OCI-LY1 (cell line): ENCODE measurements around the gene DNAI4.

Experiments used
- H2AFZ ChIP-seq: fragments of 200-600 bp; sonication (generic), shearing (Covaris generic); 2 replicates; pipeline ENCODE4 v1.6.0; 2014; ENCODE audit warnings: antibody characterized with exemption, mild to moderate bottlenecking, low read length
- H3F3A ChIP-seq: fragments of 200-600 bp; sonication (generic), shearing (Covaris generic); 2 replicates; pipeline ENCODE4 v1.6.0; 2014; ENCODE audit warnings: mild to moderate bottlenecking, antibody characterized with exemption, low read length, moderate library complexity; ENCODE audit not compliant: insufficient read depth
- H3K27ac ChIP-seq: fragments of 200-600 bp; sonication (generic); 2 replicates; pipeline ENCODE4 v1.5.1; 2014; ENCODE audit warnings: low read length, mixed run types, mild to moderate bottlenecking, low read depth; ENCODE audit not compliant: poor library complexity, severe bottlenecking
- H3K27me3 ChIP-seq: fragments of 200-600 bp; sonication (generic); 2 replicates; pipeline ENCODE4 v1.6.0; 2014; ENCODE audit warnings: antibody characterized with exemption, mild to moderate bottlenecking, low read length, moderate library complexity; ENCODE audit not compliant: insufficient read depth
- H3K36me3 ChIP-seq: fragments of 200-600 bp; sonication (generic); 2 replicates; pipeline ENCODE4 v1.6.1; 2014; ENCODE audit warnings: mild to moderate bottlenecking, antibody characterized with exemption, low read length, moderate library complexity, mixed read lengths; ENCODE audit not compliant: insufficient read depth
- H3K4me1 ChIP-seq: fragments of 200-600 bp; sonication (generic); 2 replicates; pipeline ENCODE4 v1.5.1; 2014; ENCODE audit warnings: mild to moderate bottlenecking, low read length, moderate library complexity; ENCODE audit not compliant: insufficient read depth, severe bottlenecking
- H3K4me2 ChIP-seq: fragments of 200-600 bp; sonication (generic), shearing (Covaris generic); 2 replicates; pipeline ENCODE4 v1.6.1; 2014; ENCODE audit warnings: low read length
- H3K4me3 ChIP-seq: fragments of 200-600 bp; sonication (generic); 2 replicates; pipeline ENCODE4 v1.5.1; 2014; ENCODE audit warnings: low read length, low read depth, mild to moderate bottlenecking, mixed read lengths; ENCODE audit not compliant: poor library complexity, severe bottlenecking
- H3K79me2 ChIP-seq: fragments of 200-600 bp; shearing (Covaris generic); 2 replicates; pipeline ENCODE4 v1.6.1; 2016; ENCODE audit warnings: mixed run types, low read length, mixed read lengths; ENCODE audit not compliant: insufficient read depth
- H3K9ac ChIP-seq: fragments of 200-600 bp; sonication (generic), shearing (Covaris generic); 2 replicates; pipeline ENCODE4 v1.6.1; 2014; ENCODE audit warnings: mild to moderate bottlenecking, low read length, mixed read lengths
- H3K9me2 ChIP-seq: fragments of 200-600 bp; sonication (generic), shearing (Covaris generic); 2 replicates; pipeline ENCODE4 v1.6.1; 2014; ENCODE audit warnings: low read depth, mild to moderate bottlenecking, low read length, mixed read lengths
- H3K9me3 ChIP-seq: fragments of 200-600 bp; shearing (Covaris generic); 2 replicates; pipeline ENCODE4 v1.6.1; 2014; ENCODE audit warnings: low read length, mixed read lengths
- H4K20me1 ChIP-seq: fragments of 200-600 bp; sonication (generic), shearing (Covaris generic); 2 replicates; pipeline ENCODE4 v1.6.0; 2016; ENCODE audit warnings: mild to moderate bottlenecking, low read length; ENCODE audit not compliant: insufficient read depth
- EZH2 ChIP-seq: fragments of 200-600 bp; sonication (generic), shearing (Covaris generic); IDR thresholded peaks from 2 replicates; pipeline ENCODE4 v1.8.0; 2017; ENCODE audit warnings: borderline replicate concordance, mixed run types, mild to moderate bottlenecking, antibody characterized with exemption, low read length, moderate library complexity, mixed read lengths
- TF ChIP-seq, protein P1 (sequence below): fragments of 200-600 bp; sonication (generic), shearing (Covaris generic); IDR thresholded peaks from 2 replicates; pipeline ENCODE4 v1.5.1; 2017; ENCODE audit warnings: mild to moderate bottlenecking, antibody characterized with exemption, low read length, moderate library complexity, mixed read lengths

Gene DNAI4

DNA sequence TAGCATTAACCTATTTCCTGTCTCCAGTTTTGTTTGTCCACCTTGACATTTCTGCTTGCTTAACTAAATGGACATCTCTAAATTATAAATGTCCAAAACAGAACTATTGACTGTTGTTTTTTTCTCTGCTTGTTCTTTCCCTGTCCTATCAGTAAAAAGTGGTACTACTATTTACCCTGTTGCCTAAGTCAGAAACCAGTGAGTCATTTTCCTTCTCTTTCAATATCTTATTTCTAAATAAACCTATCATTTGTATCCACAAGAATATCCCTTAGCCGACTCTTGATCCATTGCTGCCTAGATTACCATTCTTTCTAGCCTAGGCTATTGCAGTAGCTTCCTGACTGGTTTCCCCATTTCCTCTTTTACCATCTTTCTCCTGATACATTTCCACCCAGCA is 22.6 kb upstream of the DNAI4 start:
- peaks cover 83% of the 10 kb centered on the region for H3K36me3 ChIP-seq
- no peaks in the 10 kb centered on the region for H3K4me1 ChIP-seq
- no peaks in the 10 kb centered on the region for H4K20me1 ChIP-seq

DNA sequence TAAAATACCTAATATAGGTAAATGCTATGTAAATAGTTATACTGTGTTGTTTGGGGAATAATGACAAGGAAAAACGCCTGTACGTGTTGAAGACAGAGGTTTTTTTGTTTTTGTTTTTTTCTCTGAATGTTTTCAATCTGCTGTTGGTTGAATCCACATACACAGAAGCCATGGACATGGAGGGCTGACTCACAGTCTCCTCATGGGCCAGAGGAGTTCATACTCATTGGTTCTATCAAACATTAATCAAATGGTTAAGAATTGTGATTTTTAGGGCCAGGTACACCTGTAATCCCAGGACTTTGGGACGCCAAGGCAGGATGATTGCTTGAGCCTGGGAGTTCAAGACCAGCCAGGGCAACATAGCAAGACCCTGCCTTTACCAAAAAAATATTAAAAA is 20.7 kb upstream of the DNAI4 start:
- Histone ChIP-seq H3K9me3 (no peaks in the 10 kb centered on the region), H3K9ac (no peak overlapping the region), H3K36me3 (peaks cover 84% of the 10 kb centered on the region), H3K4me2 (no peak overlapping the region), H2AFZ (no peak overlapping the region), H3K27ac (no peak overlapping the region), H4K20me1 (no peaks in the 10 kb centered on the region), H3K4me3 (no peak overlapping the region), H3K79me2 (peaks cover 34% of the 10 kb centered on the region), H3K27me3 (no peaks in the 10 kb centered on the region), H3F3A (no peaks in the 10 kb centered on the region; the same call in 1 of the 2 replicates), H3K9me2 (no peaks in the 10 kb centered on the region), H3K4me1 (no peaks in the 10 kb centered on the region)
- TF ChIP-seq, protein P1, sequence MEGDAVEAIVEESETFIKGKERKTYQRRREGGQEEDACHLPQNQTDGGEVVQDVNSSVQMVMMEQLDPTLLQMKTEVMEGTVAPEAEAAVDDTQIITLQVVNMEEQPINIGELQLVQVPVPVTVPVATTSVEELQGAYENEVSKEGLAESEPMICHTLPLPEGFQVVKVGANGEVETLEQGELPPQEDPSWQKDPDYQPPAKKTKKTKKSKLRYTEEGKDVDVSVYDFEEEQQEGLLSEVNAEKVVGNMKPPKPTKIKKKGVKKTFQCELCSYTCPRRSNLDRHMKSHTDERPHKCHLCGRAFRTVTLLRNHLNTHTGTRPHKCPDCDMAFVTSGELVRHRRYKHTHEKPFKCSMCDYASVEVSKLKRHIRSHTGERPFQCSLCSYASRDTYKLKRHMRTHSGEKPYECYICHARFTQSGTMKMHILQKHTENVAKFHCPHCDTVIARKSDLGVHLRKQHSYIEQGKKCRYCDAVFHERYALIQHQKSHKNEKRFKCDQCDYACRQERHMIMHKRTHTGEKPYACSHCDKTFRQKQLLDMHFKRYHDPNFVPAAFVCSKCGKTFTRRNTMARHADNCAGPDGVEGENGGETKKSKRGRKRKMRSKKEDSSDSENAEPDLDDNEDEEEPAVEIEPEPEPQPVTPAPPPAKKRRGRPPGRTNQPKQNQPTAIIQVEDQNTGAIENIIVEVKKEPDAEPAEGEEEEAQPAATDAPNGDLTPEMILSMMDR = no peak
- no peak for TF ChIP-seq EZH2

More for the DNA sequence above, 22.6 kb upstream of the DNAI4 start:
- H3F3A ChIP-seq = no peaks in the 10 kb centered on the region; the same call in 1 of the 2 replicates
- no peaks in the 10 kb centered on the region for H3K27me3 ChIP-seq
- H3K79me2 ChIP-seq = peaks cover 21% of the 10 kb centered on the region; the same call in 1 of the 2 replicates
- H3K9me2 ChIP-seq = no peaks in the 10 kb centered on the region
- TF ChIP-seq, protein P1 = no peak
- TF ChIP-seq EZH2 = no peak
- no peak overlapping the region for H3K27ac ChIP-seq
- H2AFZ ChIP-seq = no peak overlapping the region
- H3K4me3 ChIP-seq = no peak overlapping the region
- no peak overlapping the region for H3K9ac ChIP-seq
- H3K9me3 ChIP-seq = no peaks in the 10 kb centered on the region
- H3K4me2 ChIP-seq = no peak overlapping the region

DNA sequence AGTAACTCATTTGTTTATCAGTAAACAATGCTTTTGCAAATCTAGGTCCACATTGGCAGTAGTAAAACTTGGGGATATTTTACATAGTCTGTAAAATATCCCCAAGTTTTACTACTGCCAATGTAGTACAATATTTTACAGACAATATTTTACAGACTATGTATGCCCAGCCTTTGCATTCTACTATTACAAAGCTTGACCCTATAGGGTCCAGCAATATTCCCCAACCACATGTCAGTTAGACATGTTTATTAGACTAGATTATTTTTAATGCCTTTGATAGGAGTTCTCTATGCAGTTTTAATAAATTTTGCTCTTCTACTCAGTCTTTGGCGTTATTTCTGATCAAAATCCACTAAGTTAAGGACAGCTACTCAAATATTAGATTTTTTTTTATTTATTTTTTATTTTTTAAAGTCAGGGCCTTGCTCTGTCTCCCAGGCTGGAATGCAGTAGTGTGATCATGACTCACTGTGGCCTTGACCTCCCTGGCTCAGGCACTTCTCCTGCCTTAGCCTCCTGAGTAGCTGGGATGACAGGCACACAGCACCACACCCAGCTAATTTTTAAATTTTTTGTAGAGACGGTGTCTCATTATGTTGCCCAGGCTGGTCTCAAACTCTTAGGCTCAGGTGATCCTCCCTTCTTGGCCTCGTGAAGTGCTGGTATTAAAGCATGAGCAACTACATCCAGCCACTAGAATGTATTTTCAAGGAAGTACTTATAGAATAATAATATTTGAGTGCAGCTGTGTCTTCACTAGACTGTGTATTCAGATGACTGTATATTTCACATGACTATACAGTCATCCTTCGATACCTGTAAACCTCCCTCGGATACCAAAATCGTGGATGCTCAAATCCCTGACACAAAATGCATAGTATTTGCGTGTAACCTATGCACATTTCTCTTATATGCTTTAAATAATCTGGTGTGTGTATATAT is 19.9 kb upstream of the DNAI4 start:
- no peak overlapping the region for H2AFZ ChIP-seq
- H3K9me2 ChIP-seq = no peaks in the 10 kb centered on the region
- H3K79me2 ChIP-seq = peaks cover 42% of the 10 kb centered on the region
- H3K27ac ChIP-seq = no peak overlapping the region
- TF ChIP-seq, protein P1 = no peak
- TF ChIP-seq EZH2 = no peak
- H3K4me1 ChIP-seq = peaks cover 4% of the 10 kb centered on the region
- H4K20me1 ChIP-seq = no peaks in the 10 kb centered on the region
- no peaks in the 10 kb centered on the region for H3K9me3 ChIP-seq
- no peaks in the 10 kb centered on the region; the same call in 1 of the 2 replicates for H3F3A ChIP-seq
- no peak overlapping the region for H3K9ac ChIP-seq
- H3K36me3 ChIP-seq = peaks cover 86% of the 10 kb centered on the region
- no peak overlapping the region for H3K4me2 ChIP-seq
- H3K27me3 ChIP-seq = no peaks in the 10 kb centered on the region
- no peak overlapping the region for H3K4me3 ChIP-seq
